Cortex of kidney (tissue), 1 donor: Measurements from ENCODE around the gene TM7SF2.
"Not testable (repeated sequence)": the region's sequence is repeated elsewhere in the genome, so short reads cannot be mapped to it uniquely, and the experiment has no call there.

Source experiments
- DNase-seq: peaks from one replicate; lab custom pipeline; 2025; lab: John Stamatoyannopoulos, UW

The TM7SF2 gene

GRCh38 chr11:65115361-65116082 is 3.9 kb downstream of the TM7SF2 start:
- DNase-seq = no peak

DNA sequence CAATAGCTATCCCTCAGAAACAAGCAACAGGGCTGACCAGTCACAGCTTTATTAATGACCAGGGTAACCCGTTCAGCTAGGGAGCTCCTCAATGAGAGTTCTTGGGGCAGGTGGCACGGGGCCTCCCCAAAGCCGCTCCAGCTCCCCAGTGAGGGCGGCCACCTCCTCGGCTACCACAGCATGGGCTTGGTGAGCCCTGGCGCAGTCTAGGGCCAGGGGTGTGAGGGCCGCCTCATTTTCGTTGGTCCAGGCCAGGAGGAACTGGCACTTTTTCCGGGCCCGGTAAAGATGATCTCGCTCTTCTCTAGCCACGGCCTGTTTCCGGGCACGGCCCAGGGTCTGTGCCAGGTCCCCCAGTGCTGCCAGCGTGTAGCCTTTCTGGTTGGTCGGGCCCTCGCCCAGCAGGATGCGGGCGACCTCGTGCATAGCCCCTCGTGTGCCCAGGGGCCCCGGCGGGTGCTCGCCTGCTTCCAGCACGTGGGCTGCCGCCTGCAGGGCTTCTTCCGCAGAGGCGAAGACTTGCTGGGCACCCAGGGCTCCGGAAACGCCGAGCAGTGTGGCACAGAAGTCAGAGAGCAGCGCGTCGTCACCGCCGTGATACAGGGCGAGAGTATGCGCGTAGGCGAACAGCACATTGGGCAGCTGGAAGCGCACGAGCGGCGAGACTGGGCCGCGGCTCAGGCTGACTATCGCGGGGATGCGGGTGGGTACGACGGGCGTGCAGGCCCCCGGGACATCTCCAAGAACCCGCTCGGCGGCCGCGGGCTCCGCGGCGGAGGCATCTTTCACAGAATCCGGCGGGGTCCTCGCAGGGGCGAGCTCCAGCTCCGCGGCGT is 4.9 kb downstream of the TM7SF2 start:
- DNase-seq = no peak

GRCh38 chr11:65117206-65118096 is 5.8 kb downstream of the TM7SF2 start, which contains the start of gene ZNHIT2:
TSS of gene ZNHIT2 (minus strand) at chr11:65117701. CDS start at chr11:65117653, 48 bp downstream.
- DNase-seq = peak; percentile 71

DNA sequence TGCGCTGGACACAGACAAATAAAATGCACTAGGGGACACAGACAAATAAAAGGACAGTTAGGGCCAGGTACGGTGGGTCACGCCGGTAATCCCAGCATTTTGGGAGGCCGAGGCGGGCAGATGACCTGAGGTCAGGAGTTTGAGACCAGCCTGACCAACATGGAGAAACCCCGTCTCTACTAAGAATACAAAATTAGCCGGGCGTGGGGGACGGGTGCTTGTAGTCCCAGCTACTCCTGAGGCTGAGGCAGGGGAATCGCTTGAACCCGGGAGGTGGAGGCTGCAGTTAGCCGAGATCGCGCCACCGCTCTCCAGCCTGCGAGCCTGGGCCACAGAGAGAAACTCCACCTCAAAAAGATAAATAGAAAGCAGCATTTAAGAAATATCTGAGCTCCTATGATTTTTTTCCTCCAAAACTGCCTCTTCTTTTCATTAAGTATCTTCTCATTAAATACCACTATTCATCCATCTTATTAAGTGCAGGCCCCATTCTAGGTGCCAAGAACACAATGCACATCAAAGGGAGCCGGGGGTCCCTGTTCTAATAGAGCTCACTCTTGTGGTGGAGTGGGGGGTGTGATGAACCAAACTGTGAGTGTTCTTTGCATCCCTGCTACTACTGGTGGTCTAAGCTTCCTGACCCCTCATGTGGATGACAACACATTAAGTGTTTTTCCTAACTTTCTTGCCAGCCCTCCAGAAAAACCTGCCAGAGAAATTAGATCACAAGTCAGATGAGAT is 6.6 kb downstream of the TM7SF2 start:
- DNase-seq = no peak

- not testable (repeated sequence) for DNase-seq
Observed at GRCh38 chr11:65118891-65119669, 7.4 kb downstream of the TM7SF2 start.

DNA sequence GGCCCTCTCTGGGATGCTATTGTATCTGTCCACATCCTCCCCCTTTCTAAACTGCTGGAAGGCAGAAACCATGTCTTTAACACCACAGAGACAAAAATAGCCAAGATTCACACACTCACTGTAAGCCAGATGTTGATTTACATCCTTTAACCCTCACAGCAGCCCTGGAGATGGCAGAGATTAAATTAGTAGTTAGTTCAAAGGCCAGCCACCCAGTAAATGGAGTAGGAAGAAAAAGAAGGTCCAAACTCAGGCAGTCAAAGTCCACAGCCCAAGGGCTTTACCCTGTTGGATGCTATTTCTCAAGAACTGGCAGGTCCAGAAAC is 8.0 kb downstream of the TM7SF2 start:
- no peak for DNase-seq

DNA sequence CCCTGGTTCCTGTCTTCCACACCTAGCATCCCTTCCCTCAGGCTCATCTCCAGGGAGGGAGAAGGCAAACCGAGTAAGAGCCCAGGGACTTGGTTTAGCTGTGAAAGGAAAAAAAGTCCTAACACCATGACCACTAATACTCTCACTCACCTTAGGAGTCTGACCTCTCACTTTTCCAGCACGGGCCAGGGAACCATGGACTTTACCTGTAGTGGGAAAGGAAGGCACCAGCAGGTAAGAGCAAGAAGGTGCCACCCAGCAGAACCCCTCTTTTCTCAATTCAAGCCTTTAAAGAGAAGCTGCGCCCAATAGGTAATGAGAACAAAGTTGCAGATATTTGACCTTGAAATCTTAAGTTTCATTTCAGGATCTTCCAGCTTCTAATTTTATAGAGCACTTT is 9.2 kb downstream of the TM7SF2 start:
- DNase-seq = no peak

- DNase-seq = no peak
Observed at GRCh38 chr11:65121447-65121864, 9.8 kb downstream of the TM7SF2 start.

DNA sequence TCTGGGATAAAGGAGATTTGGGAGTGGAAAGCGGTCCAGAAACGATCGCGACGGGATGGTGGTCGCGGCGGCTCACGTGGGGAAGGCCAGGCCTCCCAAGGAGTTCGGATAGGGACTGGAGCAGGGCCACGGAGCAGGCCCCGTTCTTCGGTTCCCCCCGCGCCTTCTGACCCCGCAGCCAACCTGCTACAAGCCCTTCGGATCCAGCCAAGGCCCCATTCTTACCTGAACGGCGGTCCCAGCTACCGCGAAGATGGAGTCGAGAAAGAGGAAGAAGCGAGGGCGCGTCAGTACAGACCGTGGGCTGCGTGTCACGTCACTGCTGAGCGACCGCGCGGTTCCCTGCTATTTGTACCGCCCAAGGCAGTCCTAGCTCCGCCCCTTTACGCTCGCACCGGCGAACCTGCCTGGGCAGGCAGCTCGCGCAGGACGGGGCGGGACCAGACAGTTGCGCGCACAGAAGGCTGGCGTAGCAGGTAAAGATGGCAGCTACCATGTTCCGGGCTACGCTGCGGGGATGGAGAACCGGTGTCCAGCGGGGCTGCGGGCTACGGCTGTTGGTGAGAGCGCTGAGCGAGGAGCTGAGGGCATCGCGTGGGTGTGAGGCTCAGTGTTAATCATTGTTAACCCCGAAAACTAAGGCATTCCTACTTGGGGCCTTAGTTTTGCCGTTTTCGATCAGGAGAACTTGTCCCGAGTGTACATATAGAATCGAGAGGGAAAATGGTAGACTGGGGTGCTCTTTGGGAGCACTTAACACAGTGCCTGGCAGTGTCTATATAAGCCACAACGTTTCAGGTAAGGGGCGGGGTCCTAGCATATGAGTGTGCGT is 10.4 kb downstream of the TM7SF2 start, which contains the start of the genes FAU and MRPL49:
TSS of gene FAU (minus strand) at position 270 of the 832 bp plus-strand sequence. CDS start 321 bp downstream, outside the sequence.
TSS of gene MRPL49 (plus strand) at position 457 of the 832 bp plus-strand sequence. CDS start at position 483, 26 bp downstream.
- DNase-seq = peak; percentile 60

DNA sequence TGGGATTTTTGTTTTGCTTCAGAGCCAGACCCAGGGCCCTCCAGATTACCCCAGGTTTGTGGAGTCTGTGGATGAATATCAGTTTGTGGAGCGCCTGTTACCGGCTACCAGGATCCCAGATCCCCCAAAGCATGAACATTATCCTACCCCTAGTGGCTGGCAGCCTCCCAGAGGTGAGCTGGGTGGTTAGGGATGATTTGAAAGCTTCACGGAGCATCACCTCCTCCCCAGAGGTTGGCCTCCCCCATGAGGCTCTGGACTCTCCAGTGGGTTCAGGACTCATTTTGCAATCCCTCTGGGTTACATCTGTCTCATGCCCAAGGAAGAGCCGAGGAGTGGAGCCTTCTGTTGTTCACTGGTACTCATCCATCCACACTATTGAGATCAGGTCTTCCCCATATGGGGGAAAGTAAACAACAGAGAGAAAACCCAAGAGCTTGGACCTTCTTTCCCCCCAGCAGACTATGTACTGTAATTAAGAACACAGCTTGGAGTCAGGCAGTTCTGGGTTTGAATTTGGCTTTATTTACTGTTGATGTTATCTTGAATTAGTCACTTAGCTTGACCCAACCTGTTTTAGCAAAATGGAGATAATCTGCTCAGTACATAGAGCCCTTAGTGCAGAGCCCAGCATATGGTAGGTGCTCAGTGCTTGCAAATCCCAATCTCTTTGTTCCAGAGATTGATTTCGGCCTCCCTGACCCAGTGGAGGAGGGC is 13.0 kb downstream of the TM7SF2 start:
- no peak for DNase-seq

DNA sequence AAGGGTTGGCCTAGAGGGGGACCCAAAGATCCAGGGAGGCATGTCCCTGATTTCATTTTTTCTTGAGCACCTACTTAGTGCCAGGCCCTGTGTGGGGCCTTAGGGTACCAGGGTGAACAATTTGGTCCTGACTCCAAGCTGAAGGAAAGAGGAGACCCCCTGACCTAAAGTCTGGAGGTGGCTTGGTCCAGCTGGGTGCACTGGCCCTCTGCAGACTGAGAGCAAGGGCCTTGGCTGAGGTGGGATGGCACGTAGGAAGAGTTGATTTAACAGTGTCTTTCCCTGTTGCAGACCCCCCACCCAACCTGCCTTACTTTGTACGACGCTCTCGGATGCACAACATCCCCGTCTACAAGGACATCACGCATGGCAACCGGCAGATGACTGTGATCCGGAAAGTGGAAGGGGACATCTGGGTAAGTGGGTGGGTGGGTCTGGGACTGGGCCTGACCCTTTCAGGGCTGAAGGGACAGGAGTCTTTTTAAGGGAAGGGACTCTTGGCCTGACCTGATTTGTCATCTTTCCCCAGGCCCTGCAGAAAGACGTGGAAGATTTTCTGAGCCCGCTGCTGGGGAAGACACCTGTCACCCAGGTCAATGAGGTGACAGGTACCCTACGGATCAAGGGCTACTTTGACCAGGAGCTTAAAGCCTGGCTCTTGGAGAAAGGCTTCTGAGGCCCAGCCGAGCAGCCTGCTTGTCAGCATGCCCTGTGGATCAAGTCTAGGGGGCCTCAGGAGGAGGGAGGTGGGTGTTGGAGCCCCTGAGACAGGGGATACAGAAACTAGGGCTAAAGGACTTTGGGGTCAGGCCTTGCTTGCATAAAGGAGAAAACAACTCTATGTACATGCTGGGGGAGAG is 13.8 kb downstream of the TM7SF2 start:
- no peak for DNase-seq

- no peak for DNase-seq
Observed at GRCh38 chr11:65126624-65127274, 15.1 kb downstream of the TM7SF2 start.

GRCh38 chr11:65127473-65128181 is 16.0 kb downstream of the TM7SF2 start:
- no peak for DNase-seq

- no peak for DNase-seq
Observed at GRCh38 chr11:65128182-65129145, 16.8 kb downstream of the TM7SF2 start.

DNA sequence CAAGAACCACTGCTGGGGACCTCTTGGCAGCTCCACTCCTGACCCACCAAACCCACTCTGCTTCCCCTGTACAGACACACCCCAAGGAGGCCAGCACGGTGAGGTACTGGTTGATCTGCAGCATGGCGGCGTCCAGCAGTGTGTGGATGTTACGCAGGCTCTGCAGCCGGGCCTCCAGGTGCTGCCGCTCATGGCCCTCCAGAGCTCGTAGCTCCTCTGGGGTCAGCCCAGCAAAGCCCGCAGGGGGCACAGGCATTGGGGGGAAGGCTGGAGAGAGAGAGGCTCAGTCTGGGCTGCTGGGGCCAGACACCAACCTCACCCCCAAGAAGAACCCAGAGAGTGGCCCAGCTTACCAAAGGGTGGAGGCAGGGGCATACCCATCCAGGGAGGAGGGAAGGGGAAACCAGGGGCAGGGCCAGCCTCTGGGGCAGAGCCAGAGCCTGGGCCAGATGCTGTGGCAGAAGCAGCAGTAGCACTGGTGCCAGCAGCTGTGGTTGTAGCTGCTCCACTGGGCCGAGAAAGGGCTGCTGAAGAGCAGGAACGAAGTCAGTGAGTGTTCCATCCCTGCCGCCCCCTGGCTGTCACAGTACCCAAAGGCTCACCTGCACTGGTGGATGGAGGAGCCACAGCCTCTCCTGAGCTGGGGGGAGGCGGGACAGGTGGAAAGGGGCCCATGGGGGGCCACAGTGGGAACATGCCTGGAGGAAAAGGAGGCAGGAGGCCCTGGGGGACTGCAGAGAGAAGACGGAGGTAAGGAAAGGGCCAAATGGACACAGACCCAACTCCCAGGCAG is 18.2 kb downstream of the TM7SF2 start:
- DNase-seq = no peak
